Hindlimb muscle (tissue), 1 donor: ENCODE results near the gene SYT14. TPM values are rescaled to one million over a fixed set of nuclear protein-coding genes. Genes with fewer than 3 reads are reported as not detected.
"Not testable (repeated sequence)": the region's sequence is repeated elsewhere in the genome, so short reads cannot be mapped to it uniquely, and the experiment has no call there.

ENCODE experiments used
- DNase-seq: peaks from one replicate; pipeline ENCODE4 v3.0.0-alpha.2; 2013
- polyA plus RNA-seq: library from polyadenylated mRNA; unstranded; fragments of 120-200 nt; gene quantifications from one replicate; pipeline ENCODE4 v1.2.1, GENCODE V29; 2013; ENCODE audit not compliant: insufficient read length

The SYT14 gene
- polyA plus RNA-seq, 1 donor, result 1.7 TPM

DNA sequence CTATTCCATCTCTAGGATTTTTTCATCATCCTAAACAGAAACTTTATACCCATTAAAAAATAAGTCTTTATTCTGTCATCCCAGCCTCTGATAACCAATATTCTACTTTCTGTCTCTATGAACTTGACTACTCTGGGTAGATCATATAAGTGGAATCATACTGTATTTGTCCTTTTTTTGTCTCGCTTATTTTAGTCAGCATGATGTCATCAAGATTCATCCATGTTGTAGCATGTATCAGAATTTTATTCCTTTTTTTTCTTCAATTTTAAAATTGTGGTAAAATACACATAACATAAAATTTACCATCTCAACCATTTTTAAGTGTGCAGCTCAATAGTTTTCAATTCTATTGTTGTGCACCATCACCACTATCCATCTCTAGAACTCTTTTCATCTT is 90.0 kb downstream of the SYT14 start:
- DNase-seq, result no peak

DNA sequence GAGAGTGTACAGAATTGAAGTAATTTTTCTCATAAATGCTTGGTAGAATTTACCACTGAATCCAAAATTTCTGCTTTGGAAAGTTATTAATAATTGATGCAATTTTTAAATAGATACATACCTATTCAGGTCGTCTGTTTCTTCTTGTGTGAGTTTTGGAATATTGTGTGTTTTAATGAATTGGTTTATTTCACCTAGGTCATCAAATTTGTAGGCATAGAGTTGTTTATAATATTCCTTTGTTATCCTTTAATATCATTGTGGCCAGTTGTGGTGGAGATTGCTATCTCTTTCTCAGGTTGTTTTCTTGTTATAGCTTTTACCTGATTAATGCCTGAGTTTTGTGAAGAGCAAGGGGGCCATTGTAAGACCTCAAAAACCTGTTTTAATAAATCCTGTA is 93.5 kb downstream of the SYT14 start:
- no peak for DNase-seq

DNA sequence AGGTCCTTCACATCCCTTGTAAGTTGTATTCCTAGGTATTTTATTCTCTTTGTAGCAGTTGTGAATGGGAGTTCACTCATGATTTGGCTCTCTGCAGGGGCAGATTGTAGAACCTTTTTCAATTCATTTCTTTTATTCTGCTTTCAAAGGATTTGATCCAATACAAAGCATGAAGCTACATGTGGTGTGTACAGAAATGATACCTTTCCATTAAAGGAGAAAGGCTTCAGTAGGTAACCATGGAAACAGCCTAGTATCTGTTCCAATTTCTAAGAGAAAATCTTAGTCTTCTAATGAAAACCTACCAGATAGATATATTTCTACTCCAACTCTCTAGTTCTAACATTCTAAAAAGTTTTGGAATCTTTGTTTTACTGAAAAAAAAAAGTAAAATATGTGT is 105.0 kb downstream of the SYT14 start:
- DNase-seq, result no peak

DNA sequence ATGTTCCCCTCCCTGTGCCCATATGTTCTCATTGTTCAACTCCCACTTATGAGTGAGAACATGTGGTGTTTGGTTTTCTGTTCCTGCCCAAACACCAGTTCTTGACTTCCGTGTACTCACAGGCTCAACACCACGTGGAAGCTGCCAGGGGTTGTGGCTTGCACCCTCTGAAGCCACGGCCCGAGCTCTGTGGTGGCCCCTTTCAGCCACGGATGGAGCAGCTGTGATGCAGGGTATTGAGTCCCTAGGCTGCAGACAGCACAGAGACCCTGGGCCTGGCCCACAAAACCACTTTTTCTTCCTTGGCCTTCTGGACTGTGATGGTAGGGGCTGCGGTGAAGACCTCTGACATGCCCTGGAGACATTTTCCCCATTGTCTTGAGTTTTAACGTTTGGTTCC is 111.6 kb downstream of the SYT14 start:
- DNase-seq, result no peak

DNA sequence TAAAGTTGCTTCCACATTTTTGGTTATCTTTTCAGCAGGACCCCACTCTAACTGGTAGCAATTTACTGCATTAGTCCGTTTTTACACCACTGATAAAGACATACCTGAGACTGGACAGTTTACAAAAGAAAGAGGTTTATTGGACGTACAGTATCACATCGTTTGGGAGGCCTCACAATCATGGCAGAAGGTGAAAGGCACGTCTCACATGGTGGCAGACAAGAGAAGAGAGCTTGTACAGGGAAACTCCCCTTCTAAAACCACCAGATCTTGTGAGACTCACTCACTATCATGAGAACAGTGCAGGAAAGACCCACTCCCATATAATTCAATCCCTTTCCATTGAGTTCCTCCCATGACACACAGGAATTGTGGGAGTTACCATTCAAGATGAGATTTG is 112.5 kb downstream of the SYT14 start:
- not testable (repeated sequence) for DNase-seq

DNA sequence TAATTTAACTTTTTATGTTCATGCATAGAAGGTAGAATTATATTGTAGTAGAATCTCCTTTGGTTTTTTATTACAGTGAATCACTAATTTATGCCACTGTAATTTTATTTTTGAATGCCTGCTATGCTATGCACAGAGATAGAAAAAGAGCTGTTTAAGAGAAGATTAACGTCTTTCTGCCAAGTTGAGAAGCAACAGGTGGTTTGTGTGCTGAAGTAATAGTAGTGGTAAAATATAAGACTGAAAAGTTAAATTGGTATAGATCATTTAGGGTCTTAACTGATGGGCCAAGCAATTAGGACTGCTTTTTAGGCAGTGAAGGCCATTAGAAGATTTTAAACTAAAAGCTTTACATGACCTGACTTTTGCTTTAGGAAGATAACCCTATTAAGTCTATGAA is 115.1 kb downstream of the SYT14 start:
- no peak for DNase-seq

DNA sequence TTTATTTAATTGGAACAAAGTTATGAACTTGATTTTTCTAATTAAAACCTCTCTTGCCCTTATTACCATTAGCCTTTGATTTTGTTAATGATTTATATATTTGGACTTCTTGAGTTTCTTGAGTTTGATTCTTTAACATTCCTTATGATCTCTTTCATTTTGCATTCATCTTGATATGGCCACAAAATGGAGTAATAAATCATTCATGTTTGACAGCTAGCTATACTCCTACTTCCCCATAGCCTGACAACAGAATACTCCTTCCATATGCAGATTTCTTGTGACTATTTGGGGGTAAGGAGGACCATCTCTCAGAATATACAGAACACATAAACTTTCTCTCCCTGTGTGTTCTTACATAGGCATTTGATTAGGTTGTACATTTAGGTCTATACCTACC is 119.6 kb downstream of the SYT14 start:
- DNase-seq, result no peak

DNA sequence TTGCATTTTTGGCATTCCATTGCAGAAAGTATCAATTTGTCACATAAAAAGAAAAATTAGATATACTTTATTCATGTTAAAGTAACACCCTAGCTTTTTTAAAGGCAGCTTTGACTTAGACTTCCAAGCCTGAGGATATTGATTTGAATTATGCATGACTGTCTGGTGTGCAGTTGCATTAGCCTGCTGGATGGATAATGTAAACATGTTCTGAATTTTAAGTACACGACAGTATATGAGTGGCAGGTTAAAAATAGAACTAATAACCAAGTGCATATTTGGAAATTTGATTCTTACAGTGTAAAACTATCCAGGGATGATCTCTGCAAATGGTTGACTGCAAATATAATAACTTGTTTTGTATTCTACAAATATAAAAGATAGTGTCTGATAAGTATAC is 124.0 kb downstream of the SYT14 start:
- DNase-seq, result no peak

DNA sequence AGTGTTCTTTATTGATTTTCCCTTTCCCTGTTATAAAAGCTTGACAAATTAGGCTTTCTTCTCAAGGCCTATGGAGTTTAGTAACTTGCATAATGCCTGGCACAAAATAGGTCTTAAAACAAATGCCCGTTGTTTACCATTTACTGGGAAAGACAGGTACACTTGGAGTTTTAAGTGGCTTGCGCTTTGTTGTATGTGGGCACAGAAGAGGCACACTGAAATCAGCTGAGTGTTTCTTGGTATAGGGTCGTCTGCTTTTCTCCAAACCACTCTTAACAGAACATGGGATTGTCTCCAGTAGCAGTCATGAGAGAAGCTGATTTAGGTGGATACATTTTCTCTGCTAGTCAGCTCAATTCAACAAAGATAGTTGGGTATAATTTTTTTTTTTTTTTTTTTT is 132.5 kb downstream of the SYT14 start:
- DNase-seq, result no peak

DNA sequence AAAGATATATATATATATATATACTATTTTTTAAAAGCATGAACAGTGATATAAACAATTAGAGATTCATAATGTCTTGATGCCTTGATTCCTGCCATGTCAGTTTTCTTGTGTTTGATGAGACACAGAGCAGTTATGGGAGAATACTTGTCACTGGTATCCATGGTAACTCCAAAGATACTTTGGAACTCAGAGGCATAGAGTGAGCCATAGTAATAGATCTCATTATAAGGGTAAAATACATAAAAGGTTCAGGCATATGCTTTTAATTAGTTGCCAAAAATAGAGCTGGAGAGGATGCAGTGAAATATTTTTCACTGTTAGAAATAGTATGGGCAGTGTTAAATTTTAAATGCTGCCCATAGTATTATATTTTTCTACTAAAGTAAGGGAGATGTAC is 134.1 kb downstream of the SYT14 start:
- no peak for DNase-seq

DNA sequence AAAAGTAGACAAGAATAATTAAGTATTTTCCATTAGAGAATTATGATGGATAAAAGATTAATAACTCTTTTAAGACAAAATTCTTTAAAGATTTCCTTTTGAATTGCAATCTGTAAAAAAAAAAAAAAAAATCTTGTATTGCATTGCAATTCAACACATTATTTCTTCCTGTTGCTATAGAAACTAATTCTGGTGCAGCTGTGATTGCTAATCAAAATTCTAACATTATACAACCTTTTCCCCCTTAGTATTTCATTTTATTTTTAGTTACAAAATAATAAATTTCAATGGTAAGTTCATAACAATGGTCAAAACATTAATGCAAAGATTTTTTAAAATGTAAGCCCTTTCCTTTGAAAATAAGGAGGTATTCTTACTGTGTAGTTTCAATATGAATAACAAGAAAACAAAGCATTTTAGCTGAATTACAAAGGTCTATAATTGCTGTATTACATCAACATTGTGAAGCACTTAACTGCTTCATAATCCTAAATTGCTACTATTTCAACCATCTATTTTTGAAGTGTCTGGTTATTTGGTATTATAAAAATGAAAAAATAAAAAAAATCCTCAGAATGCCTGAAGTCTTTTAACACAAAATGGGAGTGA is 135.0 kb downstream of the SYT14 start:
- no peak for DNase-seq

DNA sequence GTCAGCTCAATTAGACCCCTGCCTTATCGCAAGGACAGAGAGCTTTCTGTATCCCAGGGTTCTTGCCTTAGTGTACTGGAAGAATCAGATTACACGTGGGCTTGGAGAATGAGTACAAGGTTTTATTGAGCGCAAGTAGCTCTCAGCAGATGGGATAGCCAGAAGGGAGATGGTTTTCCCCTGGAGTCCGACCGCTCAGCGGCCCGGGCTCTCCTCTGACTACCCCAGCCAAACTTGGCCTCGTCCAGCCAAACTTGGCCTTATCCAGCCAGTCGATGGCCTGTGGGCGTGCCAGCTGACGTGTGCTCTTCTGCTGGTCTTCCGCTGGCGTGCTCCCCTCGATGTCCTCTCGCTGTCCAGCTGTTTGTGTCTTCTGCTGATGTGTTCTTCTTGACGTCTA is 136.9 kb downstream of the SYT14 start:
- DNase-seq, result no peak

DNA sequence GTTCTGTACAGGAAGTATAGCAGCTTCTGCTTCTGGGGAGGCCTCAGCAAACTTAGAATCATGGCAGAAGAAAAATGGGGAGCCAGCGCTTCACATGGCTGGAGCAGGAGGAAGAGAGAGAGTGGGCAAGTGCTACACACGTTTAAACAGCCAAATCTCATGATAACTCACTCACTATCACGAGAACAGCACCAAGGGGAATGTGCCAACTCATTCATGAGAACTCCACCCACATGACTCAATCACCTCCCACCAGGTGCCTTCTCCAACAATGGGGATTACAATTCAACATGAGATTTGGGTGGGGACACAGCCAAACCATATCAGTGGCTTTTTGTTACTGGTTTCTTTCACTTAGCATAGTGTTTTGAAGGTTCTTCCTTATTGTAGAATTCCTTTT is 138.6 kb downstream of the SYT14 start:
- no peak for DNase-seq

DNA sequence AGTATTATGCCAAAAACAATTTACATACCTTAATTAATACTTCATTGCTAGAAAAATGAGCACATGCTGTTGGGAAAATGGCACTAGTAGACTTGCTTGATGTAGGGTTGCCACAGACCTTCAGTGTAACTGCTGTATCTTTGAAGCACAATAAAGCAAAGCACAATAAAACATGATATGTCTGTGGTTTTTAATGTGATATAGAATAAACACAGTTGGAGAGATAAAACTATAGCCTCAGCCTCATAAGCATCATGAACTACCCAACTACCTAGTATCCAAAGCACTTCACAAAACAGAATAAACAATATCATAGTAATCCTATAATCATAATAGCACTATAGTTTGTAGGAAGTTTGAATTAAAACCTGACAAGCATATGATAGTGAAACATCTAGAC is 143.5 kb downstream of the SYT14 start:
- no peak for DNase-seq

DNA sequence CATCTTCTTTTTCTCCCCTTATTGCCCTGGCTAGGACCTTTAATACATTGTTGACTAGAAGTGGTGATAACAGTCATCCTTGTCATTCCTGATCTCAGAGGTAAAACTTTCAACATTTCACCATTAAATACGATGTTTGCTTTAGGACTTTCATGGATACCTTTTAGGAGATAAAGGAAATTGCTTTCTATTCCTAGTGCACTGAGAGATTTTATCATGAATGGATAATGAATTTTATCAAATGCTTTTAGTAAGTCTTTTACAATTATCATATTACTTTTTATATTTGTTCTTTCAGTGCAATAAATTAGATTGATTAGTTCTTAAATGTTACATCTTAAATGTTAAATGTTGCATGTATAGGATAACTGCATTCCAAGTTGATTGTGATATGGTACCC is 147.3 kb downstream of the SYT14 start:
- no peak for DNase-seq

DNA sequence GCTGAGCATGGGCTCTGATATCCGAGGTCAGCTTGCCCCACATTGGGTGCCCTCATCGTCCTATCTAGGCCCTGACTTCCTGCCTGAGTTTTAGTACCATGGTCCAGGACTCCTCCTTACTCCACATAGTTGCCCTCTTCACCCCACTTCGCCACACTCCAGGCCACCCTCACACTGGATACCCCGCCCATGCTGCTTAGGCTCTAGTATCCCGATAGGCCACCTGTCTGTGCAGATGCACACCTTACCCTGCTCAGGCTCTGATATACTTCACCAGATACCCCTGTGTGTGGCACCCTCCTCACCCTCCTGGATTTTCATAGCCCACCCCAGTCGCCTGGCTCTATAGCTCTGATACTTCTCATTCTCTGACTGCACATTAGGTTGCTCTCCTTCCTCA is 149.0 kb downstream of the SYT14 start:
- no peak for DNase-seq

DNA sequence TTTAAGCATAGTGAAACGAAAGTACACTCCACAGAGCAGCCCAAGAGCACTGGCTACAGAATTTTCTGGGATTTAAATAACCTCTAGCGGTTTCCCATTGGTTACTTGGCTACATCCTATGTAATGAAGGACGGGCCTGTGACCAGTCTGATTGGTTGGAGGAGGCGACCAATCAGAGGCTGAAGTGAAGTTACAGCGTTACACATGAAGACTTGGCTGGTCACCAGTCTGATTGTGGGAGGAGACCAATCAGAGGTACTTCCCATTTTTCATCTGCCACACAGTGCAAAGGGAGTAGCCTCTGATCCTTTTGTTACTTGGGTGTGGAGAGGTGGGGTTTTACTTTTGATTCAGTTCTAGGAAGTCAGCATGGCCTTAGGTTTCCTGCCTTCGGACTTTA is 151.8 kb downstream of the SYT14 start:
- no peak for DNase-seq

DNA sequence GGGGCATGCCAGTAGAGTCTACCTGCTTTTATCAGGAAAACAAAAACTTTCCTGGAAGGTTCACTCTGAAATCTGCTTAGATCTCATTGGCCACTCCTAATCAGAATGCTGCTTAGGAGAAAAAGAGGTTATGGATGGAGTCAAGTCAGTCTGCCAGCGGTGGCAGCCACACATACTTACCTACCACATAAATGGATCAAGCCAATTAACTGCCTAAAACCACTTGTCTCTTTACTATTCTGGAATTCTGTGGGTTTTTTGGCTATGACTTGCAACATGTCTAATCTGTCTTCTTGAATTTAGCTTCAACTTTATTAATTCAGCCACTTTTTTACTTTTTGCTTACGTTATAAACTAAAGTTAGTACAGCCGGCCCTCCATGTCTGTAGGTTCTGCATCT is 154.3 kb downstream of the SYT14 start:
- DNase-seq, result no peak

DNA sequence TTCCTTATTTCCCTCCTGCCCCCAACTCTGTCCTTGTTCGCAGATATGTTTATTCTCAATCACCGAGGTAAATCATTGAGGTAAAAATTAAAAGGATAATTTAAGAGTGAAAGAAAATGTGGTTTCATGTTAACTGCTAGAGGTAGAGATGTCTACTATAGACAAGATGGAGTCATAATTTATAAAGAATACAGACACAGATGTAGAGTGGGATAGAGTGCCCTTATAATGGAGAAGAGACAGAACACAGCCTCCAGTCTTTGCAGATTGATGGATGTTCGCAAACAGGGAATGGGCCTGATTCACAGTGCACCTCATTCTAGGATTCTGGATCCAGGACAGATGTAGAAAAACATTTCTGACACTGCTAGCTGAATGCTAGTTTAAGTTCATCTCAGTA is 155.4 kb downstream of the SYT14 start:
- DNase-seq, result no peak

DNA sequence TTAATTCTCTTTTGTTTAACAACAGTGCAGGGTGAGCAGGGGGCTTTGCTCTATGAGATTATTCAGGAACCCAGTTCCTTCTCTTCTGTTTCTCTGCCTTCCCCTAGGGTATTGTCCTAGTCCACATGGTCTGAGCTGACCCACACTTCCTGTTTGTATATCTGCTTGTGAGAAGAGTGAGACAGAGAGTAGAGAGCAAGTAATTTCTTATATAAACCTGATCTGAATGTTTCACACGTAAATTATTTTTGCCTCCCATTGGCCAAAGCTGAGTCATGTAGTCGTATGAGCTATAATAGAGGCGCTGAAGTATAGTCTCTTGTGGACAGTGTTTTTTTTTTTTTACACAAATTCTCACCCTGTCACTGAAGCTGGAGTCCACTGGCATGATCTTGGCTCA is 160.3 kb downstream of the SYT14 start:
- no peak for DNase-seq

DNA sequence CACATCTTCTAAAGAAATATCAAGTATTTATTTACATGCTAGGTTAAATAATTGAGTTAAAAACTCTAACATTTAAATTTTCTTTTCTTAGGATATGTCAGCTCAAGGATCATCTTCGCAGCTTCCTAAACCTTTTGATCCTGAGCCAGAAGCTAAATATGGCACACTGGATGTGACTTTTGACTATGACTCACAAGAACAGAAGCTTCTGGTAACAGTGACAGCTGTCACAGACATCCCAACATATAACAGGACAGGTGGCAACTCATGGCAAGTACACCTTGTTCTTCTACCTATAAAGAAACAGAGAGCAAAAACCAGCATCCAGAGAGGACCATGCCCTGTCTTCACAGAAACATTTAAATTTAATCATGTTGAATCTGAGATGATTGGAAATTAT is 161.9 kb downstream of the SYT14 start:
- peak; percentile 0 for DNase-seq

DNA sequence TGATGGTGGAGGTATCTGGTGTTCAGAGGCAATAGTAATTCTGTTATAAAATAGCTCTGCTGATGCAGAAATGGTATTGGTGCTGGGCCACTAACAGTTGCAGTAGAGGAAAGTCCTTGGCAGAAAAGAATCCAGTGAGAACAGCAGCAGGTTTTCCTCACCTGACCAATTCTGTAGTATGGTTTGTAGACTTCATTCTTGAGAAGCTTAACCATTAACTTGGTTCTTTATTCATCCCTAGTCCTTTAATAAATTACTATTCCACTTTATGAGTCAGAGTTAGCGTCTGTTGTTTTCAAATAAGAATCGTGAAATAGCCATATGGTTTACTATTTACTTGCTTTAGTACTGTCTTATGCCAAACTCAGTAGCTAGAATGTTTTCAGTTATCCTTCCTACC is 166.1 kb downstream of the SYT14 start:
- DNase-seq, result no peak

DNA sequence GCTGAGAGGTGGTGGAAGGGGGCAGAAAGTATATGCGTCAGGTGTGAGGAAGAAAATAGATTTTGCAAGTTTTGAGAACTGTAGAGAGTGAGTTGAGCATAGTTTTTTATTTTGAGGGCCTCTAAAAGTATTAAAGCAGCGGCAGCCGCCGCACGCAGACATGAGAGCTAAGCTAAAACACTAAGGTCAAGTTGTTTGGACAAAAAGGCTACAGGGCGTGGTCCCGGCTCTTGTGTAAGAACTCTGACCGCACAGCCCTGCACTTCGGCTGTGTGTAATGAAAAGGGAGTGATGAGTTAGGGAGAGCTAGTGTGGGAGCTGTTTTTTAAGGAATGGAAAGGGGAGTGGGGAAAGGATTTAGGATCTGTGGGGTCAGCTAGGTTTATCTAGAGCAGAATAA is 174.9 kb downstream of the SYT14 start:
- not testable (repeated sequence) for DNase-seq

DNA sequence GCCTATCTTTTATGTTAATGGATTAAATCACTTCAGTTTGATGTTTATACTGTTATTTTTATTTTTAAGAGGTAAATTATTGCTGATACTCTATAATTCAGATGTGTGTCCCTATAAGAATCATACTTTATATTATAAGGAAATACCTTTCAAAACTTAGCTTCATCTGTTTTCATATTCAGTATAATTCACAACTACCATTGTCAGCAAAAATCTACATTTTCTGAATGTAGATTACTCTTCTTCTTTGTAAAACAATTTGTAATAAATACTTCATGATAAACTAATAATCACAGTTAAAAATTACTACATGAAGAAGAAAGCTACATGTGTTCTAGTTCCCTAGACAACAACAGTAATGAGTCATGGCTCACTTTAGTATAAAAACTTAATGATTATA is 179.2 kb downstream of the SYT14 start:
- no peak for DNase-seq

DNA sequence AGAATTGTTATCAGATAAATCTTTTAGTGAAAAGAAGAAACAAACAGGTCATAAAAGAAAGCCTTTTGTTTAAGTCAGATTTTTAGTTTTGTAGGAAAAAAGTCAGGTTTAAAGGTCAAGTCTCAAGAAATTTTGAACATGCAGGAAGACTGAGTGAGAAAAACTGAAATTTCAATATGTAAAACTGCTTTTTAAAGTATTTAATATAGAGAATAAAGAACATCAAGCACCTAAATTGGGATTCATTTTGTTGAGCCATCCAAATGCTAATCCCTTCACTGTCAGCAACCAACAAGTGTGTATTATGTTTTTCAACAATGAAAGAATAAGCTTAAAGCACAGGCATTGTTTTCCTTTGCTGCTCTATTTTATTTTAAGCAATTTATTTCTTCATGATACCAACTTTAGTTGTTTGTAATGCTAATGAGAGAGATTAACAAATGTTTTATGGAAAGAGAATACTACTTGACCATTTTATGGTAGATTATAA is 179.7 kb downstream of the SYT14 start:
- no peak for DNase-seq
